DOHH2 (cell line): Measurements from ENCODE around the gene PDGFD.

Experiments used
- EZH2phosphoT487 ChIP-seq: fragments of 200-600 bp; sonication (generic); IDR thresholded peaks from 2 replicates; pipeline ENCODE4 v1.6.1; 2017; ENCODE audit warnings: borderline replicate concordance, mild to moderate bottlenecking, antibody characterized with exemption, low read length, moderate library complexity, mixed read lengths
- TF ChIP-seq, protein P1 (sequence below): fragments of 200-600 bp; sonication (generic); IDR thresholded peaks from one replicate; pipeline ENCODE4 v1.5.1; 2014; ENCODE audit warnings: antibody characterized with exemption, mild to moderate bottlenecking, low read depth, low read length; ENCODE audit not compliant: poor library complexity, severe bottlenecking

DNA sequence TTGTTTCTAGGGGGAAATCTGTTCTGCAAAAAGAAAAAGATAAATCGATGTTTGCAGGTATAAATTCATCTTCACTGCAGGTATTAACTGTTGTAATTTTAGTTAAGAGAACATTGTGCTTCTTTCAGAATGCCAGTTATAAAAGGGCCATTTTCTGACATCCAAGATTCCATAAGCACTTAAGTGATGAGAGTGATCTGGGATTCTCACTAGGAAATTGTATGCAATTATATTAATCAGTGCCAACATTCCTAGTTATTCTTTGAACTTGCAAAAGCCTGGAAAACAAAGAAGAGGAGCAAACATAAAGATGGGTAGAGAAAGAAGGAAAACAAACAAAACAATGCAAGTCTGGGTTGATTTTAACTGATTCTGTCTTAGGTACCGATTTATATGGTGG, 122.2 kb downstream of the PDGFD start:
- TF ChIP-seq, protein P1, sequence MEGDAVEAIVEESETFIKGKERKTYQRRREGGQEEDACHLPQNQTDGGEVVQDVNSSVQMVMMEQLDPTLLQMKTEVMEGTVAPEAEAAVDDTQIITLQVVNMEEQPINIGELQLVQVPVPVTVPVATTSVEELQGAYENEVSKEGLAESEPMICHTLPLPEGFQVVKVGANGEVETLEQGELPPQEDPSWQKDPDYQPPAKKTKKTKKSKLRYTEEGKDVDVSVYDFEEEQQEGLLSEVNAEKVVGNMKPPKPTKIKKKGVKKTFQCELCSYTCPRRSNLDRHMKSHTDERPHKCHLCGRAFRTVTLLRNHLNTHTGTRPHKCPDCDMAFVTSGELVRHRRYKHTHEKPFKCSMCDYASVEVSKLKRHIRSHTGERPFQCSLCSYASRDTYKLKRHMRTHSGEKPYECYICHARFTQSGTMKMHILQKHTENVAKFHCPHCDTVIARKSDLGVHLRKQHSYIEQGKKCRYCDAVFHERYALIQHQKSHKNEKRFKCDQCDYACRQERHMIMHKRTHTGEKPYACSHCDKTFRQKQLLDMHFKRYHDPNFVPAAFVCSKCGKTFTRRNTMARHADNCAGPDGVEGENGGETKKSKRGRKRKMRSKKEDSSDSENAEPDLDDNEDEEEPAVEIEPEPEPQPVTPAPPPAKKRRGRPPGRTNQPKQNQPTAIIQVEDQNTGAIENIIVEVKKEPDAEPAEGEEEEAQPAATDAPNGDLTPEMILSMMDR = no peak
- no peak for TF ChIP-seq EZH2phosphoT487
